A673 (cell line): ENCODE data around the gene SMOC1.

ENCODE experiments used
- EZH2 ChIP-seq: fragments of 200-600 bp; sonication (generic); IDR thresholded peaks from 2 replicates; pipeline ENCODE4 v1.6.1; 2017; ENCODE audit warnings: borderline replicate concordance, low read depth, mild to moderate bottlenecking, mixed read lengths, antibody characterized with exemption, low read length; ENCODE audit not compliant: poor library complexity, severe bottlenecking
- TF ChIP-seq, protein P1 (sequence below): fragments of 300-800, 200-600 bp; sonication (generic); conservative IDR thresholded peaks from 2 replicates; pipeline ENCODE4 v1.5.1; 2017; ENCODE audit warnings: low read depth, mild to moderate bottlenecking, antibody characterized with exemption, low read length, moderate library complexity, mixed read lengths

- TF ChIP-seq, protein P1, sequence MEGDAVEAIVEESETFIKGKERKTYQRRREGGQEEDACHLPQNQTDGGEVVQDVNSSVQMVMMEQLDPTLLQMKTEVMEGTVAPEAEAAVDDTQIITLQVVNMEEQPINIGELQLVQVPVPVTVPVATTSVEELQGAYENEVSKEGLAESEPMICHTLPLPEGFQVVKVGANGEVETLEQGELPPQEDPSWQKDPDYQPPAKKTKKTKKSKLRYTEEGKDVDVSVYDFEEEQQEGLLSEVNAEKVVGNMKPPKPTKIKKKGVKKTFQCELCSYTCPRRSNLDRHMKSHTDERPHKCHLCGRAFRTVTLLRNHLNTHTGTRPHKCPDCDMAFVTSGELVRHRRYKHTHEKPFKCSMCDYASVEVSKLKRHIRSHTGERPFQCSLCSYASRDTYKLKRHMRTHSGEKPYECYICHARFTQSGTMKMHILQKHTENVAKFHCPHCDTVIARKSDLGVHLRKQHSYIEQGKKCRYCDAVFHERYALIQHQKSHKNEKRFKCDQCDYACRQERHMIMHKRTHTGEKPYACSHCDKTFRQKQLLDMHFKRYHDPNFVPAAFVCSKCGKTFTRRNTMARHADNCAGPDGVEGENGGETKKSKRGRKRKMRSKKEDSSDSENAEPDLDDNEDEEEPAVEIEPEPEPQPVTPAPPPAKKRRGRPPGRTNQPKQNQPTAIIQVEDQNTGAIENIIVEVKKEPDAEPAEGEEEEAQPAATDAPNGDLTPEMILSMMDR, result no peak
- no peak for TF ChIP-seq EZH2
These were observed 103.1 kb downstream of the SMOC1 start for GRCh38 chr14:69982220-69982839.
